Keratinocyte (primary cell): ENCODE measurements around the gene OOSP2.

ENCODE experiments used
- EZH2 ChIP-seq: IDR thresholded peaks from one replicate; pipeline ENCODE4 v1.6.1; 2012; ENCODE audit warnings: inconsistent platforms, mild to moderate bottlenecking, low read length, moderate library complexity
- TF ChIP-seq, protein P1 (sequence below), 3 experiments: IDR thresholded peaks in 1 of 3; conservative IDR thresholded peaks in 1 of 3; optimal IDR thresholded peaks in 1 of 3; 2 replicates in 2 of 3; 3 replicates in 1 of 3; pipeline versions ENCODE3 to v1.5.1; 2011; ENCODE audit warnings: low read length in 3 of 3, mild to moderate bottlenecking in 3 of 3, moderate library complexity in 2 of 3, control low read depth in 1 of 3, inconsistent platforms in 1 of 3; ENCODE audit not compliant: insufficient read depth in 2 of 3; ENCODE audit errors: extremely low read depth in 1 of 3

- TF ChIP-seq, protein P1, sequence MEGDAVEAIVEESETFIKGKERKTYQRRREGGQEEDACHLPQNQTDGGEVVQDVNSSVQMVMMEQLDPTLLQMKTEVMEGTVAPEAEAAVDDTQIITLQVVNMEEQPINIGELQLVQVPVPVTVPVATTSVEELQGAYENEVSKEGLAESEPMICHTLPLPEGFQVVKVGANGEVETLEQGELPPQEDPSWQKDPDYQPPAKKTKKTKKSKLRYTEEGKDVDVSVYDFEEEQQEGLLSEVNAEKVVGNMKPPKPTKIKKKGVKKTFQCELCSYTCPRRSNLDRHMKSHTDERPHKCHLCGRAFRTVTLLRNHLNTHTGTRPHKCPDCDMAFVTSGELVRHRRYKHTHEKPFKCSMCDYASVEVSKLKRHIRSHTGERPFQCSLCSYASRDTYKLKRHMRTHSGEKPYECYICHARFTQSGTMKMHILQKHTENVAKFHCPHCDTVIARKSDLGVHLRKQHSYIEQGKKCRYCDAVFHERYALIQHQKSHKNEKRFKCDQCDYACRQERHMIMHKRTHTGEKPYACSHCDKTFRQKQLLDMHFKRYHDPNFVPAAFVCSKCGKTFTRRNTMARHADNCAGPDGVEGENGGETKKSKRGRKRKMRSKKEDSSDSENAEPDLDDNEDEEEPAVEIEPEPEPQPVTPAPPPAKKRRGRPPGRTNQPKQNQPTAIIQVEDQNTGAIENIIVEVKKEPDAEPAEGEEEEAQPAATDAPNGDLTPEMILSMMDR (optimal IDR thresholded peaks at IDR 0.05 in 1 of 3, IDR thresholded peaks at IDR 0.05 in 1 of 3, conservative IDR thresholded peaks at IDR 0.05 in 1 of 3; ENCODE audit: extremely low read depth in 1 of 3, insufficient read depth in 2 of 3, low read length in 3 of 3), result no peak
- TF ChIP-seq EZH2, result no peak
Measured at GRCh38 chr11:60003729-60004128, 36.5 kb upstream of the OOSP2 start.
